HG02840 (cell line): ENCODE data around the gene PSMG3.

Experiments used
- ATAC-seq: cut with Tn5 transposase; IDR thresholded peaks from one replicate; pipeline ENCODE4 v1.9.1; 2021; ENCODE audit warnings: mild to moderate bottlenecking, moderate library complexity, moderate number of reproducible peaks; ENCODE audit not compliant: unreplicated experiment, low FRiP score

The PSMG3 gene

GRCh38 chr7:1580422-1581030 lies 10.7 kb upstream of the PSMG3 start:
- no peak for ATAC-seq

GRCh38 chr7:1579481-1580421 lies 9.9 kb upstream of the PSMG3 start:
- no peak for ATAC-seq

GRCh38 chr7:1578513-1578912 lies 8.7 kb upstream of the PSMG3 start:
- no peak for ATAC-seq

GRCh38 chr7:1576521-1577253 lies 6.9 kb upstream of the PSMG3 start:
- ATAC-seq = no peak

- ATAC-seq = no peak
Observed at GRCh38 chr7:1575809-1576208, 6.0 kb upstream of the PSMG3 start.

- no peak for ATAC-seq
Observed at GRCh38 chr7:1572111-1572822, 2.4 kb upstream of the PSMG3 start.

GRCh38 chr7:1569440-1569832 lies 396 bp downstream of the PSMG3 start:
- peak; percentile 15 for ATAC-seq

GRCh38 chr7:1569016-1569415 lies 816 bp downstream of the PSMG3 start:
- ATAC-seq = no peak

- ATAC-seq = no peak
Observed at GRCh38 chr7:1567896-1568510, 1.8 kb downstream of the PSMG3 start.

GRCh38 chr7:1567049-1567771 lies 2.6 kb downstream of the PSMG3 start:
- no peak for ATAC-seq

GRCh38 chr7:1566687-1567048 lies 3.2 kb downstream of the PSMG3 start:
- ATAC-seq = no peak

GRCh38 chr7:1564603-1565022 lies 5.2 kb downstream of the PSMG3 start:
- no peak for ATAC-seq

GRCh38 chr7:1563981-1564602 lies 5.7 kb downstream of the PSMG3 start:
- no peak for ATAC-seq

GRCh38 chr7:1562597-1563051 lies 7.2 kb downstream of the PSMG3 start:
- ATAC-seq = no peak

GRCh38 chr7:1562116-1562515 lies 7.7 kb downstream of the PSMG3 start:
- ATAC-seq = no peak

- no peak for ATAC-seq
Observed at GRCh38 chr7:1561036-1561940, 8.5 kb downstream of the PSMG3 start.

GRCh38 chr7:1560620-1561031 lies 9.2 kb downstream of the PSMG3 start:
- ATAC-seq = no peak
